PC-9 (cell line): ENCODE data around the gene DTX4.

Source experiments
- EZH2 ChIP-seq: fragments of 200-600 bp; sonication (generic); IDR thresholded peaks from 2 replicates; pipeline ENCODE4 v1.8.0; 2017; ENCODE audit warnings: antibody characterized with exemption, low read depth
- TF ChIP-seq, protein P1 (sequence below): fragments of 200-600 bp; sonication (generic); conservative IDR thresholded peaks from 2 replicates; pipeline ENCODE4 v1.6.1; 2017; ENCODE audit warnings: mixed run types, antibody characterized with exemption, mild to moderate bottlenecking, moderate library complexity

DNA sequence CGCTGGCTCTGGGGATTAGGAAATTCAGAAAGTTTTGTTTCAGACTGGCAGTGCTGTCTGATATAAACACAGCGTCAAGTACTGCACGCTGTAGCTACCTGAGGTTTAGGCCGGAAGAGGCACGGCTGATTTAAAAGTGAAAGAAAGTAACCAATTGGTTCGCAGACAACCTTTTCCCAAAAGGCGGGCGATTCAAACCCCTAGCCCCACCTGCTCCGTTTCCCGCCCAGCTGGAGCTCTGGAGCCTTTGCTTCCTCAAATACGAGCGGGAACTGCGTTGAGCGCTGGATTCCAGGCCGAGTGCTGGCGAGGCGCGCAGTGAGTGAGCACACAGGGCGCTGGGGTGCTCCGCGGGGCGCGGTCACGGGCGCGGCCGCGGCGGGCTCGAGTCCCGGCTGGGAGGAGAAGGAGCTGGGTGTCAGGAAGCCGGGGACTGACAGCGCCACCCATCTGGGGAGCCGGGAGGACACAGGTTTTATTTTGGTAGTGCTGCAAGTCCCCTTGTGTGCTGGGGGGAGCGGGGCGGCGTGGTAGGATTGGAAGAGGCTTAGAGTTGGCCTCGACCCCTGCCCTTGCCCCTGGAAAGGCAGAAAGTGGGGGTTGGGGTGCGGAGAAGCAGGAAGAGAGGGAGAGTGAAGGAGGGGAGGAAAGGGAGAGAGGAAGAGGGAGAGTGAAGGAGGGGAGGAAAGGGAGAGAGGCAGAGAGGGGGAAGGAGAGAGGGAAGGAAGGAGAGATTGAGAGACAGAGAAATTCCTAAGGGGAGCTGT lies 27.2 kb upstream of the DTX4 start:
- TF ChIP-seq, protein P1, sequence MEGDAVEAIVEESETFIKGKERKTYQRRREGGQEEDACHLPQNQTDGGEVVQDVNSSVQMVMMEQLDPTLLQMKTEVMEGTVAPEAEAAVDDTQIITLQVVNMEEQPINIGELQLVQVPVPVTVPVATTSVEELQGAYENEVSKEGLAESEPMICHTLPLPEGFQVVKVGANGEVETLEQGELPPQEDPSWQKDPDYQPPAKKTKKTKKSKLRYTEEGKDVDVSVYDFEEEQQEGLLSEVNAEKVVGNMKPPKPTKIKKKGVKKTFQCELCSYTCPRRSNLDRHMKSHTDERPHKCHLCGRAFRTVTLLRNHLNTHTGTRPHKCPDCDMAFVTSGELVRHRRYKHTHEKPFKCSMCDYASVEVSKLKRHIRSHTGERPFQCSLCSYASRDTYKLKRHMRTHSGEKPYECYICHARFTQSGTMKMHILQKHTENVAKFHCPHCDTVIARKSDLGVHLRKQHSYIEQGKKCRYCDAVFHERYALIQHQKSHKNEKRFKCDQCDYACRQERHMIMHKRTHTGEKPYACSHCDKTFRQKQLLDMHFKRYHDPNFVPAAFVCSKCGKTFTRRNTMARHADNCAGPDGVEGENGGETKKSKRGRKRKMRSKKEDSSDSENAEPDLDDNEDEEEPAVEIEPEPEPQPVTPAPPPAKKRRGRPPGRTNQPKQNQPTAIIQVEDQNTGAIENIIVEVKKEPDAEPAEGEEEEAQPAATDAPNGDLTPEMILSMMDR: no peak
- TF ChIP-seq EZH2: no peak
